ENCODE measurements around the gene ACOT7. TPM values are rescaled to one million over a fixed set of nuclear protein-coding genes. Genes with fewer than 3 reads are reported as not detected.
A peak's percentile ranks its signal among the peaks of the same experiment; 100 is the strongest.

Gene ACOT7
- total and polyA plus RNA-seq, 2 of the 13 experiments (the other 11 are each of a cell fraction or from before 2014, with no cell fraction given) = 33.0 to 55.8 TPM

- TF ChIP-seq NONO (IDR thresholded peaks at IDR 0.05) (no peak), NONO (CRISPR knock-in tag; conservative IDR thresholded peaks at IDR 0.05) (peak; percentile 45; the same call in 1 of the 2 replicates), RARG (CRISPR knock-in tag; IDR thresholded peaks at IDR 0.05; ENCODE audit: low read depth) (no peak), ZNF350 (CRISPR knock-in tag; IDR thresholded peaks at IDR 0.05; ENCODE audit: borderline replicate concordance, low read depth) (0 out of 2 replicates have a peak, but pooled peaks have one; percentile 24), U2AF2 (IDR thresholded peaks at IDR 0.05; ENCODE audit: low read depth, low read length) (no peak), ZFP36L1 (CRISPR knock-in tag; IDR thresholded peaks at IDR 0.05) (no peak), SETDB1 (CRISPR knock-in tag; IDR thresholded peaks at IDR 0.05; ENCODE audit: borderline replicate concordance) (no peak), SPEN (CRISPR knock-in tag; IDR thresholded peaks at IDR 0.05; ENCODE audit: low read depth) (peak; percentile 78), GATA4 (IDR thresholded peaks at IDR 0.05; ENCODE audit: borderline replicate concordance, low read depth) (0 out of 2 replicates have a peak, but pooled peaks have one; percentile 6), ZNF280D (CRISPR knock-in tag; IDR thresholded peaks at IDR 0.05) (no peak), ZNF296 (CRISPR knock-in tag; conservative IDR thresholded peaks at IDR 0.05) (no peak), ESRRA (CRISPR knock-in tag; IDR thresholded peaks at IDR 0.05; ENCODE audit: low read depth) (peak; percentile 50; the same call in 1 of the 2 replicates), SRY (CRISPR knock-in tag; IDR thresholded peaks at IDR 0.05) (peak; percentile 84), ZNF382 (CRISPR knock-in tag; IDR thresholded peaks at IDR 0.05; ENCODE audit: borderline replicate concordance) (no peak), SMARCE1 (IDR thresholded peaks at IDR 0.05; ENCODE audit: borderline replicate concordance) (no peak), ZKSCAN1 (IDR thresholded peaks at IDR 0.05; ENCODE audit: low read length) (no peak), ATF1 (CRISPR knock-in tag; IDR thresholded peaks at IDR 0.05) (no peak), RORA (CRISPR knock-in tag; IDR thresholded peaks at IDR 0.05) (no peak), CCDC6 (CRISPR knock-in tag; IDR thresholded peaks at IDR 0.05) (no peak), ATAD3A (CRISPR knock-in tag; IDR thresholded peaks at IDR 0.05) (no peak), KLF11 (CRISPR knock-in tag; IDR thresholded peaks at IDR 0.05) (no peak), SNAPC2 (CRISPR knock-in tag; IDR thresholded peaks at IDR 0.05) (no peak), HDAC1 (CRISPR knock-in tag; IDR thresholded peaks at IDR 0.05) (peak; percentile 75; the same call in 1 of the 2 replicates), PCBP2 (optimal IDR thresholded peaks at IDR 0.05; ENCODE audit: low read depth, low read length, poor library complexity, severe bottlenecking) (no peak), ZNF616 (CRISPR knock-in tag; IDR thresholded peaks at IDR 0.05; ENCODE audit: low read depth) (peak; percentile 79; the same call in 1 of the 2 replicates), ZFP1 (CRISPR knock-in tag; IDR thresholded peaks at IDR 0.05) (no peak), MED8 (CRISPR knock-in tag; IDR thresholded peaks at IDR 0.05; ENCODE audit: insufficient replicate concordance) (peak; percentile 41)
- TF ChIP-seq, protein P1, sequence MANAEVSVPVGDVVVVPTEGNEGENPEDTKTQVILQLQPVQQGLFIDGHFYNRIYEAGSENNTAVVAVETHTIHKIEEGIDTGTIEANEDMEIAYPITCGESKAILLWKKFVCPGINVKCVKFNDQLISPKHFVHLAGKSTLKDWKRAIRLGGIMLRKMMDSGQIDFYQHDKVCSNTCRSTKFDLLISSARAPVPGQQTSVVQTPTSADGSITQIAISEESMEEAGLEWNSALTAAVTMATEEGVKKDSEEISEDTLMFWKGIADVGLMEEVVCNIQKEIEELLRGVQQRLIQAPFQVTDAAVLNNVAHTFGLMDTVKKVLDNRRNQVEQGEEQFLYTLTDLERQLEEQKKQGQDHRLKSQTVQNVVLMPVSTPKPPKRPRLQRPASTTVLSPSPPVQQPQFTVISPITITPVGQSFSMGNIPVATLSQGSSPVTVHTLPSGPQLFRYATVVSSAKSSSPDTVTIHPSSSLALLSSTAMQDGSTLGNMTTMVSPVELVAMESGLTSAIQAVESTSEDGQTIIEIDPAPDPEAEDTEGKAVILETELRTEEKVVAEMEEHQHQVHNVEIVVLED (CRISPR knock-in tag; IDR thresholded peaks at IDR 0.05; ENCODE audit: borderline replicate concordance) = peak; percentile 51; the same call in 1 of the 2 replicates
Observed at GRCh38 chr1:6393400-6394187, at the start of gene ACOT7 (continued).

Measured in HepG2 (cell line).